Stimulated activated CD4-positive, alpha-beta T cell treated with anti-CD3 and anti-CD28 coated beads, Interleukin-12 subunit alpha, Interleukin-12 subunit beta, amount 100 ng/mL, for 24 hours (primary cell): ENCODE data around the gene PRKCD.

ENCODE experiments used
- DNase-seq, 2 experiments: peaks; one replicate each; pipeline ENCODE4 v3.0.0-alpha.2; 2020; ENCODE audit warnings: low read depth in 2 of 2

The PRKCD gene

GRCh38 chr3:53217175-53217574 lies 56.2 kb downstream of the PRKCD start:
- no peak for DNase-seq

- no peak for DNase-seq
Observed at GRCh38 chr3:53218131-53218530, 57.1 kb downstream of the PRKCD start.

- DNase-seq: peak; percentile 52 to 80
Observed at GRCh38 chr3:53219895-53220483, 59.0 kb downstream of the PRKCD start.

GRCh38 chr3:53221345-53221744 lies 60.3 kb downstream of the PRKCD start:
- no peak for DNase-seq

- no peak for DNase-seq
Observed at GRCh38 chr3:53221827-53222182, 60.8 kb downstream of the PRKCD start.

GRCh38 chr3:53222183-53222901 lies 61.3 kb downstream of the PRKCD start:
- DNase-seq: no peak

GRCh38 chr3:53223025-53223424 lies 62.0 kb downstream of the PRKCD start:
- DNase-seq: no peak

GRCh38 chr3:53223541-53223966 lies 62.5 kb downstream of the PRKCD start:
- no peak for DNase-seq

- DNase-seq: no peak
Observed at GRCh38 chr3:53224026-53224425, 63.0 kb downstream of the PRKCD start.

- DNase-seq: no peak
Observed at GRCh38 chr3:53224536-53224935, 63.5 kb downstream of the PRKCD start.

- no peak for DNase-seq
Observed at GRCh38 chr3:53225181-53225580, 64.2 kb downstream of the PRKCD start.

- no peak for DNase-seq
Observed at GRCh38 chr3:53225651-53226050, 64.6 kb downstream of the PRKCD start.

GRCh38 chr3:53226142-53226840 lies 65.3 kb downstream of the PRKCD start:
- no peak for DNase-seq

- DNase-seq: no peak
Observed at GRCh38 chr3:53226841-53227407, 65.9 kb downstream of the PRKCD start.

- DNase-seq: no peak
Observed at GRCh38 chr3:53227993-53228885, 67.2 kb downstream of the PRKCD start.

- DNase-seq: no peak
Observed at GRCh38 chr3:53229171-53229570, 68.2 kb downstream of the PRKCD start.

GRCh38 chr3:53229606-53230005 lies 68.6 kb downstream of the PRKCD start:
- no peak for DNase-seq

- DNase-seq: no peak
Observed at GRCh38 chr3:53230041-53230621, 69.1 kb downstream of the PRKCD start.

GRCh38 chr3:53230789-53231188 lies 69.8 kb downstream of the PRKCD start:
- DNase-seq: no peak

- no peak for DNase-seq
Observed at GRCh38 chr3:53231532-53232511, 70.8 kb downstream of the PRKCD start.
